Naive thymus-derived CD4-positive, alpha-beta T cell (primary cell): Measurements from ENCODE around the gene C9orf152. TPM values are rescaled to one million over a fixed set of nuclear protein-coding genes. Genes with fewer than 3 reads are reported as not detected.

Source experiments
- ATAC-seq: fragments of 150-1000 bp; cut with Tn5 transposase; 2 replicates; pipeline ENCODE4 v1.10.0; 2021; ENCODE audit warnings: mild to moderate bottlenecking, moderate library complexity
- CTCF ChIA-PET: fragments of 350-600 bp; sonication (Branson Sonifier 250); formaldehyde crosslinking; loops from one replicate; lab custom pipeline; 2021; ENCODE audit warnings: antibody characterized with exemption; lab: Charles Lee
- POLR2A ChIA-PET: fragments of 350-600 bp; sonication (Branson Sonifier 250); formaldehyde crosslinking; loops from one replicate; lab custom pipeline; 2021; ENCODE audit warnings: antibody characterized with exemption, inconsistent platforms; lab: Charles Lee
- DNase-seq, 9 donors: peaks; one replicate each; pipeline versions ENCODE4 v3.0.0 to v3.0.0-alpha.2; 2020 to 2022; ENCODE audit warnings: mixed read lengths in 1 of 9
- H3K27ac ChIP-seq: one replicate; pipeline ENCODE4 v1.7.0; 2013; ENCODE audit warnings: mild to moderate bottlenecking, low read depth, low read length, moderate library complexity
- H3K27me3 ChIP-seq, 2 donors: one replicate each; pipeline ENCODE4 v1.7.0; 2013; ENCODE audit warnings: low read length in 2 of 2, mild to moderate bottlenecking in 2 of 2, moderate library complexity in 2 of 2; ENCODE audit not compliant: control insufficient read depth in 2 of 2, insufficient read depth in 2 of 2
- H3K36me3 ChIP-seq, 3 experiments: 1 replicate in 2 of 3; 2 replicates in 1 of 3; pipeline ENCODE4 v1.7.0; 2013; ENCODE audit warnings: low read length in 3 of 3, mild to moderate bottlenecking in 3 of 3, moderate library complexity in 1 of 3; ENCODE audit not compliant: insufficient read depth in 3 of 3, control insufficient read depth in 2 of 3
- H3K4me1 ChIP-seq, 2 donors: one replicate each; pipeline ENCODE4 v1.7.0; 2013; ENCODE audit warnings: low read length in 2 of 2, mild to moderate bottlenecking in 2 of 2, moderate library complexity in 1 of 2; ENCODE audit not compliant: control insufficient read depth in 2 of 2, insufficient read depth in 2 of 2
- H3K4me3 ChIP-seq: 2 replicates; pipeline ENCODE4 v1.7.0; 2013; ENCODE audit warnings: mild to moderate bottlenecking, low read length
- H3K9me3 ChIP-seq, 3 experiments: 1 replicate in 2 of 3; 2 replicates in 1 of 3; pipeline ENCODE4 v1.7.0; 2013; ENCODE audit warnings: low read length in 3 of 3; ENCODE audit not compliant: control insufficient read depth in 2 of 3
- H3K27ac Mint-ChIP-seq, 9 donors: one replicate each; pipeline ENCODE4 v1.8.0; 2020 to 2022; ENCODE audit warnings: mixed read lengths in 9 of 9, mild to moderate bottlenecking in 8 of 9, moderate library complexity in 5 of 9, inconsistent platforms in 2 of 9
- H3K27me3 Mint-ChIP-seq, 5 donors: one replicate each; pipeline ENCODE4 v1.8.0; 2021 to 2022; ENCODE audit warnings: mixed read lengths in 5 of 5, mild to moderate bottlenecking in 1 of 5
- H3K36me3 Mint-ChIP-seq, 5 donors: one replicate each; pipeline ENCODE4 v1.8.0; 2020 to 2022; ENCODE audit warnings: mixed read lengths in 5 of 5, mild to moderate bottlenecking in 3 of 5, inconsistent platforms in 1 of 5
- H3K4me1 Mint-ChIP-seq, 7 donors: one replicate each; pipeline ENCODE4 v1.8.0; 2020 to 2022; ENCODE audit warnings: mixed read lengths in 7 of 7, mild to moderate bottlenecking in 3 of 7, inconsistent platforms in 1 of 7
- H3K4me3 Mint-ChIP-seq, 10 donors: one replicate each; pipeline ENCODE4 v1.8.0; 2020 to 2022; ENCODE audit warnings: mild to moderate bottlenecking in 10 of 10, mixed read lengths in 10 of 10, moderate library complexity in 6 of 10, inconsistent platforms in 2 of 10
- H3K9me3 Mint-ChIP-seq, 11 donors: one replicate each; pipeline ENCODE4 v1.8.0; 2020 to 2022; ENCODE audit warnings: mixed read lengths in 11 of 11, mild to moderate bottlenecking in 4 of 11, inconsistent platforms in 1 of 11, moderate library complexity in 1 of 11
- intact Hi-C, 2 donors: fragments of 100-400 bp; cut with micrococcal nuclease; formaldehyde crosslinking; loops; one replicate each; pipeline ENCODE4 v1.15.1; 2023
- polyA plus RNA-seq, 2 donors: library from polyadenylated mRNA; unstranded; fragments of 300-500 nt; fragmentation: Illumina TruSeq; gene quantifications; one replicate each; pipeline ENCODE4 v1.2.3, GENCODE V29; 2021
- total RNA-seq, 6 experiments: library from RNA in 5 of 6; stranded (reverse) in 5 of 6; gene quantifications; 1 replicate in 5 of 6; 2 replicates in 1 of 6; pipeline ENCODE4 v1.2.3 and lab custom pipeline; 2021 to 2026

C9orf152 gene
- total and polyA plus RNA-seq, 7 experiments from 2014 or later = not detected

DNA sequence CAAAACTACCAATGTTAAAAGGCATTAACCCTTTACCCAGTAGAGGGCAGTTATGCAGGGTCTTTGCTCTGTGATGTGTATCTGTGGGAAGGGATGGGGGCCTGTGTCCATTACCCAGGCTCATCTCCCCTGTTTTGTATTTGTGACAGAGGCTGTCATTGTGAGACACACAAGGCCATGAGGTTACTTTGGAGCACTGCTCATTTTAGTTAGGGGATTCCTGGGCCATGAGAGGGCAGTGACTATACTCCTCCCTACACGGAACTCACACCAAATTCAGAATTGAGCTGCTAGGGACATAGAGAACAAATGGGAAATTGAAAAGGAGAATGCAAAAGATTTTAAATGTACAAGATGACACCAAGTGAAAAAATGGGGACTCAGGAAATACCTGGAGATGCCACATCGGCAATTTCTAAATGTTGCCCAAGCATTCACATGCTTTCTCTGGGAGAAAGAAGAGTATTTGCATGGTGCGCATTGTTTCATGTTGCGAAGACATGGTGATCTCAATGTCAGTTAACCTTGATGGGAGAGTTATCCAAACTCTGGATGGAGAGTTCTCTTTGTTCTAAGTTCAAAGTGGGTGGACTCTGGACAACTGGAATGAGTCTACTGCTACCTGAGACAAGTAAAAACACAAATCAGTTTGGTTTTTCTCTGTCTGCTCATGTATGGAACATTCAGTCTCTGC lies 32.5 kb downstream of the C9orf152 start:
- POLR2A ChIA-PET = interaction anchor here (0.7 kb wide), 1 partner anchor 1181 kb away, joined by 3 read pairs; no protein-coding TSS in a partner anchor
- Histone ChIP-seq H3K27me3 (no peaks in the 10 kb centered on the region), H3K27ac (no peak overlapping the region), H3K36me3 (no peaks in the 10 kb centered on the region), H3K4me3 (no peak overlapping the region), H3K9me3 (no peaks in the 10 kb centered on the region), H3K4me1 (no peaks in the 10 kb centered on the region)
- intact Hi-C loops = no loop called here
- Mint-ChIP-seq H3K36me3 (peaks cover 0 to 27% (median under 1%) of the 10 kb centered on the region in 5 donors), H3K4me1 (peaks cover 4 to 32% (median 7%) of the 10 kb centered on the region in 7 donors), H3K27ac (no peak overlapping the region), H3K9me3 (peaks cover 0 to 3% (median 0%) of the 10 kb centered on the region in 11 donors), H3K4me3 (no peak overlapping the region), H3K27me3 (peaks cover 0 to 5% (median 0%) of the 10 kb centered on the region in 5 donors)
- ATAC-seq (no peak), DNase-seq (no peak)
- CTCF ChIA-PET = no interaction called here

DNA sequence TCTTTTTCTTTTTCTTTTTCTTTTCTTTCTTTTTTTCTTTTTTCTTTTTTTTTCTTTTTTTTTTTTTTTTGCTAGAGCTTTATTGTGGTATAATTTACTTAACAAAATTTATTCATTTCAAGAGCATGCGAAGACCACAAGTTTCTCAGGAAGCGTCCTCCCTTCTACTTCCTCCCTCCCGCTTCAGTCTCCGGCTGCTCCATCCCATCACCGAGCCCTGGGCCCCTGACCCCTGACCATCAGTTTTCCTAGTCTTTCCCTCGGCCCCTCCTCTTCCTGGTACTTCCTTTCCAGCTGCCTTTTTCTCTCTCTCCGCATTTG lies 34.7 kb downstream of the C9orf152 start:
- H3K27me3 ChIP-seq = no peaks in the 10 kb centered on the region
- no peak for DNase-seq
- no peaks in the 10 kb centered on the region for H3K4me1 ChIP-seq
- Mint-ChIP-seq H3K9me3 (peaks cover 0 to 3% (median 0%) of the 10 kb centered on the region in 11 donors), H3K4me1 (peaks cover 4 to 37% (median 7%) of the 10 kb centered on the region in 7 donors), H3K27me3 (peaks cover 0 to 5% (median 0%) of the 10 kb centered on the region in 5 donors), H3K36me3 (peaks cover 0 to 37% (median 14%) of the 10 kb centered on the region in 5 donors), H3K27ac (peak overlapping the region in 2 of 9 donors; percentile 28 to 64), H3K4me3 (peak overlapping the region in 8 of 10 donors; percentile 18 to 67 (median 50))
- ChIA-PET POLR2A (no interaction called here), CTCF (no interaction called here)
- H3K27ac ChIP-seq = no peak overlapping the region
- no peak for ATAC-seq
- no peak overlapping the region for H3K4me3 ChIP-seq
- no peaks in the 10 kb centered on the region for H3K9me3 ChIP-seq
- intact Hi-C loops = loop anchor here in 1 of 2 donors (1.0 kb wide), 1 partner anchor 82 kb away; no protein-coding TSS in a partner anchor
- H3K36me3 ChIP-seq = no peaks in the 10 kb centered on the region

GRCh38 chr9:110170357-110171257 lies 37.4 kb downstream of the C9orf152 start:
- intact Hi-C loops = no loop called here
- Histone ChIP-seq H3K9me3 (no peaks in the 10 kb centered on the region), H3K36me3 (no peaks in the 10 kb centered on the region), H3K27ac (no peak overlapping the region), H3K4me3 (no peak overlapping the region), H3K4me1 (no peaks in the 10 kb centered on the region), H3K27me3 (no peaks in the 10 kb centered on the region)
- ATAC-seq = peak; percentile 38
- Mint-ChIP-seq H3K9me3 (peaks cover 0 to 3% (median 0%) of the 10 kb centered on the region in 11 donors), H3K4me3 (no peak overlapping the region), H3K4me1 (peaks cover 6 to 56% (median 7%) of the 10 kb centered on the region in 7 donors), H3K27ac (no peak overlapping the region), H3K36me3 (peaks cover 0 to 52% (median 17%) of the 10 kb centered on the region in 5 donors), H3K27me3 (peaks cover 0 to 5% (median 0%) of the 10 kb centered on the region in 5 donors)
- CTCF ChIA-PET = interaction anchor here (0.7 to 1.5 kb wide), 2 partner anchors 13 to 264 kb away, joined by 5 to 6 read pairs; no protein-coding TSS in a partner anchor
- POLR2A ChIA-PET = no interaction called here
- DNase-seq = no peak

DNA sequence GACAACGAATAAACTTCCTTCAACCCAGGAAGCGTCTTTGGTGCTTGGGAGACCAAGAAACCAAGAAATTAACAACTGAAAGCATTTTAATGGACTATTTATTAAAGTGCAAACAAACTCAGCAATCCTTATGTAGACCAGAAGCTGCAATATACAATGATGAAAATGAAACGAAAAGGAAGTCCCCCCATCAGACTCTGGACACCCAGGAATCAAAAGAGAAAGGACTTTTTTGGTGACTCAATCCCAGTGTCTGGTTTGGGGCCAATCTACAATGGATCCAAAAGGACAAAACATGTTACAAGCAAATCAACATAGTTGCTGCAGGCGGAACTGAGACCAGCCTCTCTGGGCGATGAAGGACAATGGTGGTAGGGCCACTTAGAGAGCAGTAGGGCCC lies 39.5 kb downstream of the C9orf152 start:
- intact Hi-C loops = no loop called here
- DNase-seq = no peak
- no peaks in the 10 kb centered on the region for H3K36me3 ChIP-seq
- no peak for ATAC-seq
- H3K9me3 ChIP-seq = no peaks in the 10 kb centered on the region
- no peaks in the 10 kb centered on the region for H3K27me3 ChIP-seq
- CTCF ChIA-PET = no interaction called here
- POLR2A ChIA-PET = no interaction called here
- H3K27ac Mint-ChIP-seq = no peak overlapping the region
- H3K4me3 Mint-ChIP-seq = no peak overlapping the region
- H3K4me1 Mint-ChIP-seq = peaks cover 4 to 64% (median 5%) of the 10 kb centered on the region in 7 donors
- H3K4me3 ChIP-seq = no peak overlapping the region
- no peak overlapping the region for H3K27ac ChIP-seq
- H3K9me3 Mint-ChIP-seq = peaks cover 0 to 2% (median 0%) of the 10 kb centered on the region in 11 donors
- no peaks in the 10 kb centered on the region for H3K4me1 ChIP-seq
- H3K27me3 Mint-ChIP-seq = peaks cover 0 to 3% (median 0%) of the 10 kb centered on the region in 5 donors
- H3K36me3 Mint-ChIP-seq = peaks cover 0 to 58% (median 19%) of the 10 kb centered on the region in 5 donors

GRCh38 chr9:110161940-110162339 lies 46.0 kb downstream of the C9orf152 start:
- ChIA-PET CTCF (no interaction called here), POLR2A (no interaction called here)
- no peak overlapping the region for H3K27ac ChIP-seq
- ATAC-seq = no peak
- no peak overlapping the region for H3K4me3 ChIP-seq
- Mint-ChIP-seq H3K4me3 (peak overlapping the region in 4 of 10 donors; percentile 12 to 74 (median 62)), H3K4me1 (peaks cover 32 to 79% (median 43%) of the 10 kb centered on the region in 7 donors), H3K27ac (peak overlapping the region in 2 of 9 donors; percentile 24 to 37), H3K27me3 (no peaks in the 10 kb centered on the region), H3K9me3 (peaks cover 0 to 3% (median 0%) of the 10 kb centered on the region in 11 donors), H3K36me3 (peaks cover 0 to 64% (median 9%) of the 10 kb centered on the region in 5 donors)
- peaks cover 17 to 18% of the 10 kb centered on the region in 2 donors for H3K4me1 ChIP-seq
- H3K27me3 ChIP-seq = no peaks in the 10 kb centered on the region
- intact Hi-C loops = loop anchor here in 1 of 2 donors (2.0 kb wide), 1 partner anchor 13 kb away; no protein-coding TSS in a partner anchor
- no peaks in the 10 kb centered on the region for H3K9me3 ChIP-seq
- no peaks in the 10 kb centered on the region for H3K36me3 ChIP-seq
- DNase-seq = no peak

- H3K27me3 ChIP-seq = no peaks in the 10 kb centered on the region
- H3K4me1 ChIP-seq = peaks cover 30 to 31% of the 10 kb centered on the region in 2 donors
- Mint-ChIP-seq H3K27me3 (no peaks in the 10 kb centered on the region), H3K36me3 (peaks cover 0 to 66% (median 5%) of the 10 kb centered on the region in 5 donors), H3K4me1 (peaks cover 40 to 81% (median 56%) of the 10 kb centered on the region in 7 donors), H3K27ac (peak overlapping the region in 3 of 9 donors; percentile 1 to 78 (median 22)), H3K9me3 (peaks cover 0 to 3% (median 0%) of the 10 kb centered on the region in 11 donors), H3K4me3 (peak overlapping the region in 1 of 10 donors; percentile 36)
- DNase-seq (no peak), ATAC-seq (no peak)
- no peaks in the 10 kb centered on the region for H3K9me3 ChIP-seq
- H3K4me3 ChIP-seq = no peak overlapping the region
- ChIA-PET POLR2A (no interaction called here), CTCF (no interaction called here)
- no peaks in the 10 kb centered on the region for H3K36me3 ChIP-seq
- no peak overlapping the region for H3K27ac ChIP-seq
- intact Hi-C loops = no loop called here
These were observed 47.3 kb downstream of the C9orf152 start for GRCh38 chr9:110160685-110161084.
